Adrenal gland (tissue), 5 donors: Measurements from ENCODE around the gene STAT1.

Experiments used
- POLR2A ChIP-seq, 2 donors: fragments of 450-650 bp; IDR thresholded peaks; one replicate each; pipeline ENCODE4 v1.6.1; 2017; ENCODE audit warnings: antibody characterized with exemption in 2 of 2, mild to moderate bottlenecking in 2 of 2, moderate library complexity in 1 of 2
- TF ChIP-seq, protein P1 (sequence below), 6 experiments: fragments of 450-650 bp in 4 of 6; fragments of 200-600 bp in 2 of 6; sonication (generic) in 1 of 6; IDR thresholded peaks; 1 replicate in 5 of 6; 2 replicates in 1 of 6; pipeline versions ENCODE4 v1.5.1 to v1.8.0; 2016 to 2021; ENCODE audit warnings: antibody characterized with exemption in 6 of 6, mild to moderate bottlenecking in 2 of 6, moderate library complexity in 1 of 6
- donor health status: DM: no; HTN: no; CAD: no.

DNA sequence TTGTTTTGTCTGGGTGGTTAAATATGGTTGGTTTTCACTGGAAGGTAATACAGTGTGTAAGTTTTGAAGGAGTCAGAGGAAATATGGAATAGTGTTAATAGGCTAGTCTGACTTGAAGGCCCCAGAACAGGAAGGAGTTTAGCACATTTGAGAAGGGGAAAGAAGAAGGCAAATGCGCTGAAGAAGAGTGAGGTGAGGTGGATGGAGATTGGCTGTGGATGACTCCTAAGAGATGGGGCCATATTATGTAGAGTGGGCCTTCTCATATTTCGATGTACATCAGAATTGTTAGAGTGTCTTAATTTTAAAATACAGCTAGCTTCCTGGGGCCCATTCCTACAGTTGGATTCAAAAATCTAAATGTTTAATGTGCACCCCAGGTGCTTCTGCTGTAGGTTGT is 72.4 kb downstream of the STAT1 start:
- TF ChIP-seq, protein P1, sequence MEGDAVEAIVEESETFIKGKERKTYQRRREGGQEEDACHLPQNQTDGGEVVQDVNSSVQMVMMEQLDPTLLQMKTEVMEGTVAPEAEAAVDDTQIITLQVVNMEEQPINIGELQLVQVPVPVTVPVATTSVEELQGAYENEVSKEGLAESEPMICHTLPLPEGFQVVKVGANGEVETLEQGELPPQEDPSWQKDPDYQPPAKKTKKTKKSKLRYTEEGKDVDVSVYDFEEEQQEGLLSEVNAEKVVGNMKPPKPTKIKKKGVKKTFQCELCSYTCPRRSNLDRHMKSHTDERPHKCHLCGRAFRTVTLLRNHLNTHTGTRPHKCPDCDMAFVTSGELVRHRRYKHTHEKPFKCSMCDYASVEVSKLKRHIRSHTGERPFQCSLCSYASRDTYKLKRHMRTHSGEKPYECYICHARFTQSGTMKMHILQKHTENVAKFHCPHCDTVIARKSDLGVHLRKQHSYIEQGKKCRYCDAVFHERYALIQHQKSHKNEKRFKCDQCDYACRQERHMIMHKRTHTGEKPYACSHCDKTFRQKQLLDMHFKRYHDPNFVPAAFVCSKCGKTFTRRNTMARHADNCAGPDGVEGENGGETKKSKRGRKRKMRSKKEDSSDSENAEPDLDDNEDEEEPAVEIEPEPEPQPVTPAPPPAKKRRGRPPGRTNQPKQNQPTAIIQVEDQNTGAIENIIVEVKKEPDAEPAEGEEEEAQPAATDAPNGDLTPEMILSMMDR (IDR thresholded peaks at IDR 0.05), result no peak
- TF ChIP-seq POLR2A (IDR thresholded peaks at IDR 0.05), result no peak
